Calu3 (cell line): ENCODE data around the gene MIOS. TPM values are rescaled to one million over a fixed set of nuclear protein-coding genes. Genes with fewer than 3 reads are reported as not detected.

Experiments
- BruUV-seq: library from RNA; stranded (reverse); fragments of 400-500 nt; replicated peaks from 2 replicates; lab custom pipeline; 2021; lab: Mats Ljungman, UMichigan
- CTCF ChIA-PET: fragments of 300-600 bp; sonication (Branson Sonifier 250); formaldehyde crosslinking; loops from one replicate; lab custom pipeline; 2022; ENCODE audit warnings: antibody characterized with exemption; lab: Charles Lee
- DNase-seq: peaks from one replicate; pipeline ENCODE4 v3.0.0; 2022
- H3K27ac Mint-ChIP-seq: one replicate; pipeline ENCODE4 v1.8.0; 2022; ENCODE audit warnings: mixed read lengths; ENCODE audit not compliant: unreplicated experiment
- H3K27me3 Mint-ChIP-seq: one replicate; pipeline ENCODE4 v1.8.0; 2022; ENCODE audit warnings: mixed read lengths; ENCODE audit not compliant: unreplicated experiment
- H3K36me3 Mint-ChIP-seq: one replicate; pipeline ENCODE4 v1.8.0; 2022; ENCODE audit warnings: mild to moderate bottlenecking, moderate library complexity, mixed read lengths; ENCODE audit not compliant: insufficient read depth, unreplicated experiment
- H3K4me1 Mint-ChIP-seq: one replicate; pipeline ENCODE4 v1.8.0; 2022; ENCODE audit warnings: mild to moderate bottlenecking, low read depth, mixed read lengths; ENCODE audit not compliant: unreplicated experiment
- H3K4me3 Mint-ChIP-seq: one replicate; pipeline ENCODE4 v1.8.0; 2022; ENCODE audit warnings: mild to moderate bottlenecking, low read depth, moderate library complexity, mixed read lengths; ENCODE audit not compliant: unreplicated experiment
- H3K9me3 Mint-ChIP-seq: one replicate; pipeline ENCODE4 v1.8.0; 2022; ENCODE audit warnings: low read depth, mixed read lengths; ENCODE audit not compliant: unreplicated experiment
- intact Hi-C: fragments of 100-400 bp; cut with micrococcal nuclease; formaldehyde crosslinking; loops from one replicate; pipeline ENCODE4 v1.10.0; 2022; ENCODE audit not compliant: unreplicated experiment
- total RNA-seq: library from RNA; stranded (reverse); gene quantifications from 2 replicates; pipeline ENCODE4 v1.2.3, GENCODE V29; 2022
- TF ChIP-seq, protein P1 (sequence below): fragments of 200-600 bp; IDR thresholded peaks from one replicate; pipeline ENCODE4 v1.8.0; 2022; ENCODE audit warnings: antibody characterized with exemption; ENCODE audit not compliant: unreplicated experiment

Gene MIOS
- total RNA-seq, 1 experiment from 2014 or later, result 38.2 TPM

DNA sequence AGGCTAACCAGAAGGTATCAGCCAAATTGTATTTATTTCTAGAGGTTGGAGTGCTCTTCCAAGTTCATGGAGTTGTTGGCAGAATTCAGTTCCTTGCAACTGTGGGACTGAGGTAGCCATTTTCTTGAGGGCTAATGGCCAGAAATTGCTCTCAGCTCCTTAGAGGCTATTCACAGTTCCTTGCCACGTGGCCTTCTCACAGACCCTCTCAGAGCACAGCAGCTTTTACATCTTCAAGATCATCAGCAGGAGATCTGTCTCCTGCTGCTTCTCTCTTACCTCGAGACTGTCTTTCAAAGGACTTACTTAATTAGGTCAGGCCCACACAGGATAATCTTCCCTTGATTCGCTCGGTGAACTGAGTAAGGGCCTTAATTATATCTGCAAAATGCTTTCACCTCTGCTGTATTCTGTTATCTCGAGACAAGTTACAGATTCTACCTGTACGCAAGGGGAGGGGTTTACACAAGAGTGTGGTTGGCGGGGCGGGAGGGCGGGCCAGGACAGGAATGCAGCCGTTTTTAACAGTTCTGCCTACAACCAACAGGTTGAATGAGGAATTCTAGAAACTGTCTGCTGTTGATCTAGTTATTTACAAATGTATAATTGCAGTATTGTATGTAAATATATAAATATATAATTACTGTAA, 15.0 kb downstream of the MIOS start:
- Mint-ChIP-seq H3K36me3 (no peaks in the 10 kb centered on the region), H3K4me1 (no peaks in the 10 kb centered on the region), H3K9me3 (no peaks in the 10 kb centered on the region), H3K4me3 (no peak overlapping the region), H3K27me3 (no peaks in the 10 kb centered on the region), H3K27ac (no peak overlapping the region)
- BruUV-seq, result no TSS peak
- intact Hi-C loops, result no loop called here
- DNase-seq, result no peak
- TF ChIP-seq, protein P1, sequence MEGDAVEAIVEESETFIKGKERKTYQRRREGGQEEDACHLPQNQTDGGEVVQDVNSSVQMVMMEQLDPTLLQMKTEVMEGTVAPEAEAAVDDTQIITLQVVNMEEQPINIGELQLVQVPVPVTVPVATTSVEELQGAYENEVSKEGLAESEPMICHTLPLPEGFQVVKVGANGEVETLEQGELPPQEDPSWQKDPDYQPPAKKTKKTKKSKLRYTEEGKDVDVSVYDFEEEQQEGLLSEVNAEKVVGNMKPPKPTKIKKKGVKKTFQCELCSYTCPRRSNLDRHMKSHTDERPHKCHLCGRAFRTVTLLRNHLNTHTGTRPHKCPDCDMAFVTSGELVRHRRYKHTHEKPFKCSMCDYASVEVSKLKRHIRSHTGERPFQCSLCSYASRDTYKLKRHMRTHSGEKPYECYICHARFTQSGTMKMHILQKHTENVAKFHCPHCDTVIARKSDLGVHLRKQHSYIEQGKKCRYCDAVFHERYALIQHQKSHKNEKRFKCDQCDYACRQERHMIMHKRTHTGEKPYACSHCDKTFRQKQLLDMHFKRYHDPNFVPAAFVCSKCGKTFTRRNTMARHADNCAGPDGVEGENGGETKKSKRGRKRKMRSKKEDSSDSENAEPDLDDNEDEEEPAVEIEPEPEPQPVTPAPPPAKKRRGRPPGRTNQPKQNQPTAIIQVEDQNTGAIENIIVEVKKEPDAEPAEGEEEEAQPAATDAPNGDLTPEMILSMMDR, result no peak
- CTCF ChIA-PET, result no interaction called here

DNA sequence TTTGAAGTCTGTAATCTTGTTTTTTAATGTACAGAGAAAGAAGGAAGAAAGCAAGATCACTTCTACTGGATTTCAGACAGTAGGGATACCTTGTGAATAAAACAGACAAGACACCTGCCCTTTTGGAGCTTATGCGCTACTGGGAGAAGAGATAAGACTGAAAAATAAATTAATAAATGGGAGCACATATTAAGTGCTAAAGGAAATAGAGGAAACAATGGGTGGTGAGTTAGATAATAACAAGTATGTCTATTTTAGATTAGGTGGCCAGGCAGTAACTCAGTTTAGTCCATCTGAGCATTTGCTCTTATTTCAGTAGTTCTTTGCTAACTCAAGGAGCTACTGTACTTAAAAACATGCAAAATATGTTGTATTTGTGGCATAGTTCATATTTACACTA, 15.9 kb downstream of the MIOS start:
- H3K4me3 Mint-ChIP-seq, result no peak overlapping the region
- H3K4me1 Mint-ChIP-seq, result no peaks in the 10 kb centered on the region
- H3K9me3 Mint-ChIP-seq, result no peaks in the 10 kb centered on the region
- no TSS peak for BruUV-seq
- no peak overlapping the region for H3K27ac Mint-ChIP-seq
- TF ChIP-seq, protein P1, result no peak
- no peak for DNase-seq
- intact Hi-C loops, result no loop called here
- no peaks in the 10 kb centered on the region for H3K27me3 Mint-ChIP-seq
- no peaks in the 10 kb centered on the region for H3K36me3 Mint-ChIP-seq
- CTCF ChIA-PET, result no interaction called here

DNA sequence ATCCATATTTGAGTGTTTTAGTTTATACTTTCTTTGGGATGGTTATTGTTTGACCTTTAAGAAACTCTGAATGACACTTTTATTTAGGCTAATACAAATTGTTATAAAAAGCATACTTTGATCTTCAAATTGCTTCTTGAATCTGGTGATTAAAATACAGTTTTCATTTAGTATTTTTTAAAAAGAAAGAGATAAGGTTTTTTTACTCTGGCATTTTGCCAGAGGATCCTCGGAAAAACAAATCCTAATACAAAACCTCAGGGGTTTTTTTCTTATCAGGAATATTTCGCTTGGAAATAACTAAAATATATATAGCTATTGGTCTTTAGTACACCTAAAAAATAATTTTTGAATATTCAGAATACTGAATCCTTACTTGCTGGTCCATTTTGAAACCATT, 17.0 kb downstream of the MIOS start:
- Mint-ChIP-seq H3K4me1 (no peaks in the 10 kb centered on the region), H3K27me3 (no peaks in the 10 kb centered on the region), H3K4me3 (no peak overlapping the region), H3K36me3 (no peaks in the 10 kb centered on the region), H3K27ac (no peak overlapping the region), H3K9me3 (no peaks in the 10 kb centered on the region)
- CTCF ChIA-PET, result no interaction called here
- intact Hi-C loops, result no loop called here
- DNase-seq, result no peak
- TF ChIP-seq, protein P1, result no peak
- BruUV-seq, result no TSS peak

DNA sequence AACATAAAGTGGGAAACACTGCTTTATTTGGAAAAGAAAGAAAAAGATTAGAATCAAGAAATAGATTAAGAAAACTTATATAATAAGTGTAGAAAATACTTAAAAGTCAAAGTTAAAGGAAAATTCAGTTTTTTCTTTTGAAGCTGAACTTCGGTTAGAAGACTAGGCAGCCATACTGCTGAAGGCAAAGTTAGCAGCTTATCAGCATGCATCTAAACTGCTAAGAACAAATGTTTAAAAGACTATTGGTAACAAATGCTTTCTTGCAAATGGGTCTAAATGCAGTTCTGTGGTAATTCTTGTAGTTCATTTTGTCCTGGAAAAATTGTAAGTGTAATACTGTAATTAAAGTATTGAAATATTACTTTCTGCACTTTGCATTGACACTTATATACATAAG, 18.0 kb downstream of the MIOS start:
- CTCF ChIA-PET, result no interaction called here
- DNase-seq, result no peak
- no peak overlapping the region for H3K27ac Mint-ChIP-seq
- TF ChIP-seq, protein P1, result no peak
- H3K4me3 Mint-ChIP-seq, result no peak overlapping the region
- BruUV-seq, result no TSS peak
- intact Hi-C loops, result no loop called here
- no peaks in the 10 kb centered on the region for H3K27me3 Mint-ChIP-seq
- no peaks in the 10 kb centered on the region for H3K36me3 Mint-ChIP-seq
- H3K4me1 Mint-ChIP-seq, result no peaks in the 10 kb centered on the region
- no peaks in the 10 kb centered on the region for H3K9me3 Mint-ChIP-seq
